Measurements from ENCODE around the gene SHROOM3. TPM values are rescaled to one million over a fixed set of nuclear protein-coding genes. Genes with fewer than 3 reads are reported as not detected.

Gene SHROOM3
- total RNA-seq, 2 donors from 2014 or later, result 56.7 to 96.0 TPM

DNA sequence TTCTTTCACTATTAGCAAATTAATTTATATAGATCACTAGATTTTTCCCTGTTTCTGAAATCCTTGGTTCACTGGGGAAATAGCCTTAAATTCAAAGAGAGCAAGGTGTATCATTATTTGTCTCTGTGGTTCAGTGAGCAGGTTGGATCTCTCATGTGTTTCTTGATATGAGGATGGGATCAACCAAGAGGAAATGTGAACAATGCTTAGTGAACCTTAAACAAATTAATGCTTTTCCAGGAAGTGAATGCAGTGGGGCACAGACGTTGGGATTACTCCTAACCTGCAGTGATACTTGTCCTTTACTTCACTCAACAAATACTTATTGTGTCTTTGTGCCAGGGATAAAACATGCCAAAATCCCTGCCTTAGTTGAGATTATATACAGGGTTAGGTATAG is 193.2 kb downstream of the SHROOM3 start:
- 45 to 55% methylated on average over 1 of the region's 1 CpG for WGBS, 2 donors
- H3K36me3 ChIP-seq (replicated peaks in 1 of 2; ENCODE audit: insufficient read depth in 1 of 2, low read depth in 2 of 2), result no peaks in the 10 kb centered on the region
- intact Hi-C loops (cut with DNase I), result no loop called here
- no peak for ATAC-seq
- H3K27ac ChIP-seq, result no peak overlapping the region
- H3K4me1 ChIP-seq, result peaks cover 28% of the 10 kb centered on the region
- no peaks in the 10 kb centered on the region for H3K9me3 ChIP-seq
- H3K27me3 ChIP-seq, result no peaks in the 10 kb centered on the region
- DNase-seq, result no peak
- H3K4me3 ChIP-seq, result no peak overlapping the region
- no peak for TF ChIP-seq POLR2A (IDR thresholded peaks at IDR 0.05)
- TF ChIP-seq, protein P1, sequence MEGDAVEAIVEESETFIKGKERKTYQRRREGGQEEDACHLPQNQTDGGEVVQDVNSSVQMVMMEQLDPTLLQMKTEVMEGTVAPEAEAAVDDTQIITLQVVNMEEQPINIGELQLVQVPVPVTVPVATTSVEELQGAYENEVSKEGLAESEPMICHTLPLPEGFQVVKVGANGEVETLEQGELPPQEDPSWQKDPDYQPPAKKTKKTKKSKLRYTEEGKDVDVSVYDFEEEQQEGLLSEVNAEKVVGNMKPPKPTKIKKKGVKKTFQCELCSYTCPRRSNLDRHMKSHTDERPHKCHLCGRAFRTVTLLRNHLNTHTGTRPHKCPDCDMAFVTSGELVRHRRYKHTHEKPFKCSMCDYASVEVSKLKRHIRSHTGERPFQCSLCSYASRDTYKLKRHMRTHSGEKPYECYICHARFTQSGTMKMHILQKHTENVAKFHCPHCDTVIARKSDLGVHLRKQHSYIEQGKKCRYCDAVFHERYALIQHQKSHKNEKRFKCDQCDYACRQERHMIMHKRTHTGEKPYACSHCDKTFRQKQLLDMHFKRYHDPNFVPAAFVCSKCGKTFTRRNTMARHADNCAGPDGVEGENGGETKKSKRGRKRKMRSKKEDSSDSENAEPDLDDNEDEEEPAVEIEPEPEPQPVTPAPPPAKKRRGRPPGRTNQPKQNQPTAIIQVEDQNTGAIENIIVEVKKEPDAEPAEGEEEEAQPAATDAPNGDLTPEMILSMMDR (IDR thresholded peaks at IDR 0.05), result no peak

GRCh38 chr4:76630741-76631140 is 195.7 kb downstream of the SHROOM3 start:
- no peak for ATAC-seq
- 93% methylated on average over 1 of the region's 1 CpG for WGBS, 2 donors
- intact Hi-C loops (cut with DNase I), result no loop called here

DNA sequence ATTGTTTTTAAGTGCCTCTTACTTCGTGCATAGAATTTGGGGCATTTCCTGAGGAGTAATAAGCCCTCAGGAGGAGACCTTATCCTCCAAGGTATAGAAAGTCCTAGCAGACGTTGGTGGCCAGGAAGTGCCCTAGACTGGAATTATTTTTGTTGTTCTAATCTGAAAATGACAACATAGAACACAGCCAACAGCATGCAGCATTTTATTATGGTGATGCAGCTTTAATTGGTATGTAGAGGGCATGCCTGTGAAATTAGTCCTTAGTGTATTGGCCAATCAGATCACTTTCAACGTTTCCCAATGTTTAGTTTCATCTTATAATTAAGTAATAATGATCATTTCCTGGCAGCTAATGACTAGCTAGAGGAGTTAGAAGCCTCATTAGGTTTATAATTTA is 199.2 kb downstream of the SHROOM3 start:
- WGBS, 2 donors, result 25 to 39% methylated on average over 3 of the region's 3 CpGs
- no peaks in the 10 kb centered on the region for H3K27me3 ChIP-seq
- H3K9me3 ChIP-seq, result no peaks in the 10 kb centered on the region
- H3K4me3 ChIP-seq, result no peak overlapping the region
- no peak overlapping the region for H3K27ac ChIP-seq
- no peak for DNase-seq
- no peaks in the 10 kb centered on the region for H3K36me3 ChIP-seq (replicated peaks in 1 of 2; ENCODE audit: insufficient read depth in 1 of 2, low read depth in 2 of 2)
- intact Hi-C loops (cut with DNase I), result no loop called here
- TF ChIP-seq, protein P1 (IDR thresholded peaks at IDR 0.05), result no peak
- no peak for TF ChIP-seq POLR2A (IDR thresholded peaks at IDR 0.05)
- H3K4me1 ChIP-seq, result no peaks in the 10 kb centered on the region
- no peak for ATAC-seq

More at GRCh38 chr4:76630741-76631140, 195.7 kb downstream of the SHROOM3 start:
- Histone ChIP-seq H3K27ac (no peak overlapping the region), H3K27me3 (no peaks in the 10 kb centered on the region), H3K36me3 (replicated peaks in 1 of 2; ENCODE audit: insufficient read depth in 1 of 2, low read depth in 2 of 2) (no peaks in the 10 kb centered on the region), H3K4me1 (peaks cover 4% of the 10 kb centered on the region), H3K4me3 (no peak overlapping the region), H3K9me3 (no peaks in the 10 kb centered on the region)
- TF ChIP-seq, protein P1 (IDR thresholded peaks at IDR 0.05), result no peak
- no peak for TF ChIP-seq POLR2A (IDR thresholded peaks at IDR 0.05)
- DNase-seq, result no peak

GRCh38 chr4:76637712-76638361 is 202.8 kb downstream of the SHROOM3 start:
- DNase-seq (no peak), ATAC-seq (no peak)
- 70 to 79% methylated on average over 5 of the region's 5 CpGs for WGBS, 2 donors

More at GRCh38 chr4:76637712-76638361, 202.8 kb downstream of the SHROOM3 start:
- intact Hi-C loops (cut with DNase I), result no loop called here
- TF ChIP-seq POLR2A (IDR thresholded peaks at IDR 0.05), result no peak
- TF ChIP-seq, protein P1 (IDR thresholded peaks at IDR 0.05), result no peak
- Histone ChIP-seq H3K4me3 (no peak overlapping the region), H3K36me3 (replicated peaks in 1 of 2; ENCODE audit: insufficient read depth in 1 of 2, low read depth in 2 of 2) (no peaks in the 10 kb centered on the region), H3K27me3 (no peaks in the 10 kb centered on the region), H3K9me3 (no peaks in the 10 kb centered on the region), H3K27ac (no peak overlapping the region), H3K4me1 (no peaks in the 10 kb centered on the region)

Data from body of pancreas (tissue), 4 donors.